Right lobe of liver (tissue), 4 donors: ENCODE results near the gene MRPL39.

Experiments
- POLR2A ChIP-seq: fragments of 450-650 bp; IDR thresholded peaks from one replicate; pipeline ENCODE4 v1.6.1; 2017; ENCODE audit warnings: antibody characterized with exemption, mild to moderate bottlenecking
- TF ChIP-seq, protein P1 (sequence below), 4 donors: fragments of 200-600 bp in 3 of 4; fragments of 450-650 bp in 1 of 4; IDR thresholded peaks; one replicate each; pipeline versions ENCODE4 v1.5.1 to v1.8.0; 2016 to 2022; ENCODE audit warnings: antibody characterized with exemption in 4 of 4, mild to moderate bottlenecking in 2 of 4
- donor health status: DM: no; HTN: no; CAD: no.
- donor health status: DM: no; HTN: no; CAD: no.
- donor health status: DM: no; HTN: yes; CAD: no.

DNA sequence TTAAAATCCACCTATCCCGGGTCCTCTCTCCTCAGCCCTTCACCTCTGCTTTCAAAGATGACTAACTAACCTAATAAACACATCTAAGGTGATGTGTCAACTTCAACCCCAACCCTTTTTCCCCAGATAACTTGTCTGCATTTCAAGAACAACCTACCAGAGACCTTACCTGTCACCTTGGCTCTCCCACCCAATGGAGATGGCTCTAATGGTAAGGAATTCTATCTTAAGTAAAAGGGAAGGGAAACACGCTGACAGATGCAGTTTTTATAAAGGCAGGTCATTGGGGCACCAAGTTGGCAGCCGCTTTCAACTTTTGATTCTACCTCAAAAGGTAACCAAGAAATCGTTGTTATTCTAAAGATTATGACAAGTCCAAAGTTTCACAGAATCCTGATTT, 37.6 kb downstream of the MRPL39 start:
- TF ChIP-seq, protein P1, sequence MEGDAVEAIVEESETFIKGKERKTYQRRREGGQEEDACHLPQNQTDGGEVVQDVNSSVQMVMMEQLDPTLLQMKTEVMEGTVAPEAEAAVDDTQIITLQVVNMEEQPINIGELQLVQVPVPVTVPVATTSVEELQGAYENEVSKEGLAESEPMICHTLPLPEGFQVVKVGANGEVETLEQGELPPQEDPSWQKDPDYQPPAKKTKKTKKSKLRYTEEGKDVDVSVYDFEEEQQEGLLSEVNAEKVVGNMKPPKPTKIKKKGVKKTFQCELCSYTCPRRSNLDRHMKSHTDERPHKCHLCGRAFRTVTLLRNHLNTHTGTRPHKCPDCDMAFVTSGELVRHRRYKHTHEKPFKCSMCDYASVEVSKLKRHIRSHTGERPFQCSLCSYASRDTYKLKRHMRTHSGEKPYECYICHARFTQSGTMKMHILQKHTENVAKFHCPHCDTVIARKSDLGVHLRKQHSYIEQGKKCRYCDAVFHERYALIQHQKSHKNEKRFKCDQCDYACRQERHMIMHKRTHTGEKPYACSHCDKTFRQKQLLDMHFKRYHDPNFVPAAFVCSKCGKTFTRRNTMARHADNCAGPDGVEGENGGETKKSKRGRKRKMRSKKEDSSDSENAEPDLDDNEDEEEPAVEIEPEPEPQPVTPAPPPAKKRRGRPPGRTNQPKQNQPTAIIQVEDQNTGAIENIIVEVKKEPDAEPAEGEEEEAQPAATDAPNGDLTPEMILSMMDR (IDR thresholded peaks at IDR 0.05) = no peak
- no peak for TF ChIP-seq POLR2A
